ENCODE results near the gene UBTFL1.
"Not testable (repeated sequence)": the region's sequence is repeated elsewhere in the genome, so short reads cannot be mapped to it uniquely, and the experiment has no call there.

Gene UBTFL1

GRCh38 chr11:90085650-90086049 lies at the start of gene UBTFL1:
Gene UBTFL1, plus strand, starts transcription at chr11:90085950. Its CDS starts 0 bp downstream, at chr11:90085950.
- not testable (repeated sequence) for DNase-seq

GRCh38 chr11:90051591-90052209 lies 34.0 kb upstream of the UBTFL1 start:
- not testable (repeated sequence) for DNase-seq

- DNase-seq: peak in 14 of 56 donors; percentile 0 to 42 (median 2)
These were observed 33.4 kb upstream of the UBTFL1 start for GRCh38 chr11:90052311-90052710.

GRCh38 chr11:90053545-90053944 lies 32.2 kb upstream of the UBTFL1 start:
- not testable (repeated sequence) for DNase-seq

GRCh38 chr11:90088731-90089130 lies 3.0 kb downstream of the UBTFL1 start:
- not testable (repeated sequence) for DNase-seq

- DNase-seq: not testable (repeated sequence)
These were observed 9.6 kb downstream of the UBTFL1 start for GRCh38 chr11:90095230-90095924.

GRCh38 chr11:90098261-90098660 lies 12.5 kb downstream of the UBTFL1 start:
- DNase-seq: peak in 18 of 56 donors; percentile 1 to 66 (median 18)

- no peak for DNase-seq
These were observed 14.7 kb downstream of the UBTFL1 start for GRCh38 chr11:90100431-90100830.

- peak in 1 of 56 donors; percentile 8 for DNase-seq
These were observed 27.8 kb downstream of the UBTFL1 start for GRCh38 chr11:90113541-90113940.

GRCh38 chr11:90120191-90120590 lies 34.4 kb downstream of the UBTFL1 start:
- DNase-seq: no peak

GRCh38 chr11:90124371-90124770 lies 38.6 kb downstream of the UBTFL1 start:
- DNase-seq: no peak

GRCh38 chr11:90124946-90125345 lies 39.2 kb downstream of the UBTFL1 start:
- no peak for DNase-seq

- peak in 1 of 56 donors; percentile 13 for DNase-seq
These were observed 48.1 kb downstream of the UBTFL1 start for GRCh38 chr11:90133560-90134477.

GRCh38 chr11:90134478-90135003 lies 48.8 kb downstream of the UBTFL1 start, which contains the start of gene NAALAD2:
Gene NAALAD2, plus strand, starts transcription at chr11:90134663. Its CDS starts 96 bp downstream, at chr11:90134759.
- peak in 53 of 56 donors; percentile 4 to 70 (median 39) for DNase-seq

GRCh38 chr11:90135016-90135415 lies 49.3 kb downstream of the UBTFL1 start:
- no peak for DNase-seq

Measured in amygdala (tissue), 56 donors.